Limb (tissue), 2 donors: Measurements from ENCODE around the gene KCNH1.

Experiments
- DNase-seq, 2 donors: peaks; one replicate each; pipeline ENCODE4 v3.0.0-alpha.2; 2016; ENCODE audit errors: extremely low spot score in 2 of 2

Gene KCNH1, protein sequence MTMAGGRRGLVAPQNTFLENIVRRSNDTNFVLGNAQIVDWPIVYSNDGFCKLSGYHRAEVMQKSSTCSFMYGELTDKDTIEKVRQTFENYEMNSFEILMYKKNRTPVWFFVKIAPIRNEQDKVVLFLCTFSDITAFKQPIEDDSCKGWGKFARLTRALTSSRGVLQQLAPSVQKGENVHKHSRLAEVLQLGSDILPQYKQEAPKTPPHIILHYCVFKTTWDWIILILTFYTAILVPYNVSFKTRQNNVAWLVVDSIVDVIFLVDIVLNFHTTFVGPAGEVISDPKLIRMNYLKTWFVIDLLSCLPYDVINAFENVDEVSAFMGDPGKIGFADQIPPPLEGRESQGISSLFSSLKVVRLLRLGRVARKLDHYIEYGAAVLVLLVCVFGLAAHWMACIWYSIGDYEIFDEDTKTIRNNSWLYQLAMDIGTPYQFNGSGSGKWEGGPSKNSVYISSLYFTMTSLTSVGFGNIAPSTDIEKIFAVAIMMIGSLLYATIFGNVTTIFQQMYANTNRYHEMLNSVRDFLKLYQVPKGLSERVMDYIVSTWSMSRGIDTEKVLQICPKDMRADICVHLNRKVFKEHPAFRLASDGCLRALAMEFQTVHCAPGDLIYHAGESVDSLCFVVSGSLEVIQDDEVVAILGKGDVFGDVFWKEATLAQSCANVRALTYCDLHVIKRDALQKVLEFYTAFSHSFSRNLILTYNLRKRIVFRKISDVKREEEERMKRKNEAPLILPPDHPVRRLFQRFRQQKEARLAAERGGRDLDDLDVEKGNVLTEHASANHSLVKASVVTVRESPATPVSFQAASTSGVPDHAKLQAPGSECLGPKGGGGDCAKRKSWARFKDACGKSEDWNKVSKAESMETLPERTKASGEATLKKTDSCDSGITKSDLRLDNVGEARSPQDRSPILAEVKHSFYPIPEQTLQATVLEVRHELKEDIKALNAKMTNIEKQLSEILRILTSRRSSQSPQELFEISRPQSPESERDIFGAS

GRCh38 chr1:211133836-211134669 is at the start of gene KCNH1:
Gene KCNH1 (minus strand): TSS chr1:211134148. CDS start chr1:211133945, 203 bp downstream.
- DNase-seq: peak; percentile 83 to 94

DNA sequence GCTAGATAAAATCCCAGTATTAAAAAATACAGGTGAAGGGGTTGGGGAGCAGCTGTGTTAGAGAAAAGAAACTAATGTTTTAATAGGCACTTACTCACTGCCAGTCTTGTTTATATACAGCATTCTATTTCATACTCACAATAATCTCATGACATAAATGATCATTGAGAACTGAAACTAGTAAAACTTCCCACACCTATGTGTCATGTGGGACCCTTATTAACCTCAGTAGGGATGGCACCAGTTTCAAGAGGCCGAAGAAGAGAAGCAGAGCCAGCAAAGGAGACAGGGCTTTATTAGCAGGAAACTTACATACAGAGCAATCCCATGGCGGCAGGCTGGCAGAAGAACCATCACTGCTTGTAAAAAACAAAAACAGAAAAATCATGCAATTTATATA is 48.8 kb upstream of the KCNH1 start:
- no peak for DNase-seq

- no peak for DNase-seq
Measured at GRCh38 chr1:211174375-211174774, 40.4 kb upstream of the KCNH1 start.

DNA sequence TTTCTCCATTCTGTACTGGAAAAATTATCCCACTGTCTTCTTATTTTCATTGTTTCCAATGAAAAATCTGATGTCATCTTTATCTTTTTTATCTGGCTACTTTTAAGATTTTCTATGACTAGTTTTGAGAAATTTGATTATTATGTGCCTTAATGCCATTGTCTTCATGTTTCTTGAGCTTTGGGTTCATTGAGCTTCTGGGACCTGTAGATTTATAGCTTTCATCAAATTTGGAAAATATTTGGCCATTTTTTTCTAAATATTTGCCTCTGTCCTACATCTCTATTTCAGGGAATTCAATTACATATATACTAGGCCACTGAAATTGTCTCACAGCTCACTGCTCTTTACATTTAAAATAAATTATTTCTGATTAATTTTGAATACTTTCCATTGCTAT is 38.7 kb upstream of the KCNH1 start:
- DNase-seq: no peak

DNA sequence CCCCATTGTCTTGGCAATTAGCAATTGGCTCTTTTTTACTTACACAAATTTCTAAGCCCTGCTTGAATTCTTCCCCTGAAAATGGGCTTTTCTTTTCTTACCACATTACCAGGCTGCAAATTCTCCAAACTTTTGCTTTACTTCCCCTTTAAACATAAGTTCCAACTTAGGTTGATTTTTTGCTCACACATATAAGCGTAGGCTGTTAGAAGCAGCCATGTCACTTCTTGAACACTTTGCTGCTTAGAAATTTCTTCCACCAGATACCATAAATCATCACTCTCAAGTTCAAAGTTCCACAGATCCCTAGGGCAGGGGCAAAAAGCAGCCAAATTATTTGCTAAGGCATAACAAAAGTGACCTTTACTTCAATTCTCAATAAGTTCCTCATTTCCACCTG is 35.4 kb upstream of the KCNH1 start:
- no peak for DNase-seq

DNA sequence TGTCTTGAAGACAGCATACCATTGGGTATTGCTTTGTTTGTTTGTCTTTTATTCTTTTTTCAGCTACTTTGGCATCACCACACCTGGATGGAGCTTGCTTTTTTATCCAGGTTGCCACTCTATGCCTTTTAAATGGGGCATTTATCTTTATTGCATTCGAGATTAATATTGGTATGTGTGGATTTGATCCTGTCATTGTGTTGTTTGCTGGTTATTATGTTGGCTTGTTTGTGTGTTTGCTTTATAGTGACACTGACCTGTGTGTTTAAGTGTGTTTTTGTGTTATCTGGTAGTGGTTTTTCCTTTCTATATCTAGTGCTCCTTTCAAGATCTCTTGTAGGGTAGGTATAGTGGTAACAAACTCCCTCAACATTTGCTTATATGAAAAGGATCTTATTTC is 24.9 kb upstream of the KCNH1 start:
- DNase-seq: no peak

DNA sequence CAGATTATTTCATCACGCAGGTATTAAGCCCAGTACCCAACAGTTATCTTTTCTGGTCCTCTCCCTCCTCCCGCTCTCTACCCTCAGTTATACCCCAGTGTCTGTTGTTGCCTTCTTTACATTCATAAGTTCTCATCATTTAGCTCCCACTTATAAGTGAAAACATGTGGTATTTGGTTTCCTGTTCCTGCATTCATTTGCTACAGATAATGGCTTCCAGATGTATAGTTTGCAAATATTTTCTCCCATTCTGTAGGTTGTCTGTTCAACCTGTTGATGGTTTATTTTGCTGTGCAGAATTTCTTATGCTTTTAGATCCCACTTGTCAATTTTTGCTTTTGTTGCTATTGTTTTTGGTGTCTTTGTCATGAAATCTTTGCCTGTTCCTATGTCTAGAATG is 21.1 kb upstream of the KCNH1 start:
- peak in 1 of 2 donors; percentile 45 for DNase-seq

DNA sequence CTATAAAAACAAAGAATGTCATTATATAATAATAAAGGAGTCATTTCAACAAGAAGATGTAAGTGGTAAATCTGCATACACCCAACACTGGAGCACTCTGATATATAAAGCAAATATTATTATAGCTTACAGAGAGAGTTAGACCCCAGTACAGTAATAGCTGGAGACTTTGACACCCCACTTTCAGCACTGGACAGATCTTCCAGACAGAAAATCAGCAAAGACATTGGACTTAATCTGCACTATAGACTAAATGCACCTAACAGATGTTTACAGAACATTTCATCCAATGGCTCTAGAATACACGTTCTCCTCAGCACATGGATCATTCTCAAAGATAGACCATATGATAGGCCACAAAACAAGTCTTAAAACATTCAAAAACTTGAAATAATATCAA is 20.0 kb upstream of the KCNH1 start:
- DNase-seq: no peak

DNA sequence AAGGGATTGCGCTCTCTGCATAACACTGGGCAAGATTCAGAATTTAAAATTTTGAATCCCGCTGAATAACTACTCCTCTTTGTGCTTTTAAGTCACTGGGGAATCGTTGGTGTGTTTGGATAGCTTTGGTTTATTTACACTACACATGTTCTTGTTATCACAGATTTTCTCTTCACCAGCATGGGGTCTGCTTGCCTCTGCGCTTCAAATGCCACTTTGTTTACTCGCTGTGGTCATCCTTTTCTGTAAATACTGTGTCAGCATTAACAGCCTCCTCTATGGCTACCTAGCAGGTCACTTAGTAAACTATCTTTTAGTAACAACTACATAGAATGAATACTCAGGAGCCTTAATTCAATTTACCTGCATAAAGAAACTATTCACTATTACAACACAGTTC is 14.4 kb upstream of the KCNH1 start:
- no peak for DNase-seq

GRCh38 chr1:211145944-211146343 is 12.0 kb upstream of the KCNH1 start:
- DNase-seq: no peak

GRCh38 chr1:211135342-211135950 is 1.5 kb upstream of the KCNH1 start:
- peak in 1 of 2 donors; percentile 55 for DNase-seq

- DNase-seq: peak in 1 of 2 donors; percentile 66
Measured at GRCh38 chr1:211133393-211133835, 534 bp downstream of the KCNH1 start.

DNA sequence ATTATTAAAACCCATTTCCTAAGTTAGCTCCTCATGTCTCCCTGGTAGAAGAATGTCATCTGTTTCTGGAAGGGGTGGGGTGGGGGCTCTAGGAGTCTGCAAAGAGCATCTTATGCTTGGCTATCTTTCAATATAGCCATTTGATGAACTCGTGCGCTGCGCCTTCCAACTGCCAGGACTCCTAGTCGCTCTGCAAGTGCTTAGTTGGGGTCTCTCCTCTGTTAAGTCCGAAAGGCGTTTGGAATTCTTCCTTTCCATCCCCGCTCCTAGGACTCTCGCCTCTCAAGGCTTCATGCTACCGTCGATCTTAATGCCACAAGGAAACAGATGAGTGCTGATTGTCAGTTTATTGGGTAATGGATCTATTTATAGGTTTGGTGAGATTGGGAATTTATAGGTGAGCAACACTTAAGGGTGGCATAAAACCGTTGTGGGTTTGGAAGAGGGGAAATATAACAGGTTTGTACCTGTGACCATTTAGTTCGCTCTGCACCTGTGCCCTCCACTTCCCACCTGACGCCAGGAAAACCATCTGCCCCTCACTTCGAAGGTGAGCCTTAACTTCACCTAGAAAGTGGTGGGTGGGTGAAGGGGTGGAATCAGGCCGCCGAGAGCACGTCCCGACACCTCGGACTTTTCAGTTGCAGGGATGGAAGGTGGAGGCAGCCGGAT is 1.1 kb downstream of the KCNH1 start:
- DNase-seq: no peak

DNA sequence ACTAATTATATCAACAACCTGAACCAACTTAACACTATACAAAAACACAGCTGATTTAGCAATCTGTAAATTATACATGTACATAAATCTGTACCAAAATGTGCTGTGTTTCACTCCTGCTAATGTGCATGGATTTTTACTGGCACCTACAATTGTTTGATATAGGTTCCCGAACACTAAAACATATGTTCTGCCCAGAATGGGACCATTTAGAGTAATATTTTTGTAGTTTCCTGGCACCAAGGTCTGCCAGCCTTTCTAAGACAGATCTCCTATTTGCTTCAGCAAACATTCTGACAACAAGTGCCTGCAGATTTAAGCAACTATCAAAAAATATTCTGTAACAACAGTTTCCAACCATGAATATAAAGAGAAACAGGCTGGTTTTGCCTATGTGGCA is 4.2 kb downstream of the KCNH1 start:
- no peak for DNase-seq

DNA sequence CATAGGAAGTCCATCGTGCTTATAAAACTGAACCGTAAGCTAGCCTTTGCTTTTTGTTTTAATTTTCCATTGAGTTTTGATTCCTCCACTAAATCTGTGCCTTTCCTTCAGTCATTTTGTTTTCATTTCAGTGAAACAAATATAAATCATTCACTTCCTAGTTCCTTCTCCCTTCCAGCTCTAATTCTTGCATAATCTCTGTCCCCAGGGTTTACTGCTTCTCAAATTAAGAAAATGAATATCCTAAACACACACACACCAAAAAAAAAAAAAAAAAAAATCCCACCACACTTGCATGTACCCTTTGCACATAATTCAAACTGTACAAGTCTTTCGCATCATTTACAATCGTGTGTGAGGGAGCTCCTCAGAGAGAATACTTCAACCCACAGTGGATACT is 6.8 kb downstream of the KCNH1 start:
- no peak for DNase-seq

DNA sequence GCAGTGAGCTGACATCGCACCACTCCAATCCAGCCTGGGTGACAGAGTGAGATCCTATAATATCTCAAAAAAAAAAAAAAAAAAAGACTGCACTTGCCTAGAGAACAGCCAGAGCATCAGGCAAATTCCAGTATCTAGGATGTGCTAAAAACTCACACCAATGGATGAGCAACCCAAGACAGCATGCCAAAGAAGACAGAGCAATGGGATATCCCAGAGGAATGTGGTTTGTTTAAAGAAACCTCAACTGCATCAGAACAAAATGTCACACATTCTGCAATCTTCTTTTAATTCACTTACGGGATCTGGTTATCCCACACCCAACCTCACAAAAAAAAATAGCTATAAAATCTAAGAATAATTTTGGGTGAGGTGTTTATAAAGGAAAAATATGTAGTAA is 7.3 kb downstream of the KCNH1 start:
- DNase-seq: no peak

DNA sequence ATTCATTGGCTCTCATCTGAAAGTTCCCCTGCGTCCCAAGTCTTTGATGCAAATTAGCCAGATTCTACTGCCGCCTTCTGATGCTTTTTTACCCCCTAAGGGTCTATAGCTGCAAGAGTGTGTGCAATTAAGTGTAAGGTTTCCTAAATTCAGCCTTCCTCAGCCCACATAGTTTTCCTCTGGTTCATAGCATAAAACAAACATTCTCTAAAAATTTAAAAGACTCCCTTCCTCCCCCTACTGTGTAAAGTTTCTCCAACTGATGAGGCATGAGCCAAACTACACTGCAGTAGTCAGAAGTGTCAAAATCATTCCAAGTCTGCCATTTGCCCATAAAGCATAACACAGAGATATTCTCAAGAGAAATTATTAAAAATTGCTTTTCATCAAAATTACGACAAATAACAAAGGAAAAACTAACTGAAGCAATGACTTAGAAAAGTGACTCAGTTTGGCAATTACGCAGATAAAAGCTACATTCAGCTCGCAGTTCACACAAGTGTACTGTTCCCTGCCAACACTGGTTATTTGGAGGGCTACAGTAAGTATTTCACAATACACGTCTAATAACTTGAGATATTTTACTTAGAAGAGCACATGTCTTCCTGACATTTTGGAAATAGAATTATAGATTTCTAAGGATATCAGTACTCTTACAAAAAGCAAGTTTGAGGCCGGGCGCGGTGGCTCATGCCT is 15.4 kb downstream of the KCNH1 start:
- no peak for DNase-seq

DNA sequence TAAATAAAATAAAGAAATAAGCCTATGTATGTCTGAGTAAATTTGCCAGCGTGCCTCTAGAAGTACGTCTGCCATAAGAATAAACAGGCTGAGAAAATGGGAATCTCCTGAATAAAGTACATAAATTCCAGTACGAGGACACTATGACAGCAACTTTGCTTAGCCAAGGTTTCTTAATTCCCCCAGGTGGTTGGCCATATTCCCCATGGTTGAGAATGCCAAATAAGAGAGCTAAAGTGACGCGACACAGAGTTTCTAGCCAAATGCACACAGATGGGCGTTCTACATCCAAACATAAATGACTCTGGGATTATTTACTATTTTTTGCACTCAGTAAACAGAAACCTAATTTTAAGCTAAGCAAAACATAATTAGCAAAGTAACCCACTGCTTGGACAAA is 19.5 kb downstream of the KCNH1 start:
- DNase-seq: no peak

DNA sequence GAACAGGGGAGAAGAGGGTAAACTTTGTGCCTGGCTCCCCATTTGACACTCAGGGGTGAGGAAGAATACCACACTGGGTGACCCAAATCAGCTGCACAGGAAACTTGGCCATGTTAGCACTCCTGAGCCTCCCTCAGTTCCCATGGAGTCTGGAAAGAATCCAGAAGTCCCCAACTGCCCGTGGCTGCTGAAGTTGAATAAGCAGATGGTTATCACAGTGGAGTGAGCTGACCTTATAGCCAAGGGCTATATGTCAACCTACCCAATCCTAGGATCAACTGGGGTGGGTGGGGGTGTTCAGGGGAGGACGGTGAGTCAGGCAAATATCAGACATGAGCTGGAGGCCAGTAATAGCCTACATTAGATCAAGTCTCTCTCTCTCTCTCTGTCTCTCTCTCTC is 20.4 kb downstream of the KCNH1 start:
- no peak for DNase-seq

DNA sequence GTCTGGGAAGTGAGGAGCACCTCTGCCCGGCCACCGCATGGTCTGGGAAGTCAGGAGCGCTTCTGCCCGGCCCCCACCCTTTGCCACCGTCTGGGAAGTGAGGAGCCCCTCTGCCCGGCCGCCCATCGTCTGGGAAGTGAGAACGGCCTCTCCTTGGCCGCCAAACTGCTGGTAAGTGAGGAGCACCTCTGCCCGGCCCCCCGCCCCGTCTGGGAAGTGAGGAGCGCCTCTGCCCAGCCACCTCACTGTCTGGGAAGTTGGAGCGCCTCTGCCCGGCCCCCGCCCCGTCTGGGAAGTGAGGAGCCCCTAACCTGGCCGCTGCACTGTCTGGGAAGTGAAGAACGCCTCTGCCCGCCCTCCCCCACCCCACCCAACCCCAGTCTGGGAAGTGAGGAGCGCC is 22.6 kb downstream of the KCNH1 start:
- no peak for DNase-seq
